Hematopoietic multipotent progenitor cell treated with erythropoietin and hydrocortisone succinate and interleukin-3 and kit ligand, for 4 days (in vitro differentiated cells): ENCODE measurements around the gene UTS2B.
"Not testable (repeated sequence)": the region's sequence is repeated elsewhere in the genome, so short reads cannot be mapped to it uniquely, and the experiment has no call there.

Source experiments
- DNase-seq: peaks from one replicate; pipeline ENCODE4 v3.0.0-alpha.2; 2015

Gene UTS2B

GRCh38 chr3:191275244-191275643 is 55.1 kb downstream of the UTS2B start:
- not testable (repeated sequence) for DNase-seq

GRCh38 chr3:191269289-191270085 is 60.8 kb downstream of the UTS2B start:
- DNase-seq = no peak

GRCh38 chr3:191268737-191269136 is 61.6 kb downstream of the UTS2B start:
- no peak for DNase-seq

GRCh38 chr3:191263850-191264249 is 66.5 kb downstream of the UTS2B start:
- DNase-seq = no peak

GRCh38 chr3:191263365-191263764 is 67.0 kb downstream of the UTS2B start:
- no peak for DNase-seq

GRCh38 chr3:191262650-191263049 is 67.7 kb downstream of the UTS2B start:
- DNase-seq = no peak

- no peak for DNase-seq
Measured at GRCh38 chr3:191261304-191261638, 69.1 kb downstream of the UTS2B start.

GRCh38 chr3:191260431-191261303 is 69.7 kb downstream of the UTS2B start:
- DNase-seq = no peak

GRCh38 chr3:191259486-191259885 is 70.8 kb downstream of the UTS2B start:
- DNase-seq = no peak

- no peak for DNase-seq
Measured at GRCh38 chr3:191257286-191257685, 73.0 kb downstream of the UTS2B start.

- DNase-seq = no peak
Measured at GRCh38 chr3:191256405-191256804, 73.9 kb downstream of the UTS2B start.

- DNase-seq = no peak
Measured at GRCh38 chr3:191255156-191255555, 75.2 kb downstream of the UTS2B start.

- no peak for DNase-seq
Measured at GRCh38 chr3:191254098-191254873, 76.0 kb downstream of the UTS2B start.

- DNase-seq = no peak
Measured at GRCh38 chr3:191253089-191253799, 77.1 kb downstream of the UTS2B start.

- DNase-seq = no peak
Measured at GRCh38 chr3:191246630-191247029, 83.7 kb downstream of the UTS2B start.

- peak; percentile 79 for DNase-seq
Measured at GRCh38 chr3:191246034-191246433, 84.3 kb downstream of the UTS2B start.

- DNase-seq = peak; percentile 42
Measured at GRCh38 chr3:191244242-191244867, 86.0 kb downstream of the UTS2B start.

GRCh38 chr3:191240486-191240885 is 89.8 kb downstream of the UTS2B start:
- no peak for DNase-seq

GRCh38 chr3:191239407-191240031 is 90.8 kb downstream of the UTS2B start:
- DNase-seq = peak; percentile 7

- no peak for DNase-seq
Measured at GRCh38 chr3:191238321-191238817, 92.0 kb downstream of the UTS2B start.
